ENCODE results near the gene ZNF432.

DNA sequence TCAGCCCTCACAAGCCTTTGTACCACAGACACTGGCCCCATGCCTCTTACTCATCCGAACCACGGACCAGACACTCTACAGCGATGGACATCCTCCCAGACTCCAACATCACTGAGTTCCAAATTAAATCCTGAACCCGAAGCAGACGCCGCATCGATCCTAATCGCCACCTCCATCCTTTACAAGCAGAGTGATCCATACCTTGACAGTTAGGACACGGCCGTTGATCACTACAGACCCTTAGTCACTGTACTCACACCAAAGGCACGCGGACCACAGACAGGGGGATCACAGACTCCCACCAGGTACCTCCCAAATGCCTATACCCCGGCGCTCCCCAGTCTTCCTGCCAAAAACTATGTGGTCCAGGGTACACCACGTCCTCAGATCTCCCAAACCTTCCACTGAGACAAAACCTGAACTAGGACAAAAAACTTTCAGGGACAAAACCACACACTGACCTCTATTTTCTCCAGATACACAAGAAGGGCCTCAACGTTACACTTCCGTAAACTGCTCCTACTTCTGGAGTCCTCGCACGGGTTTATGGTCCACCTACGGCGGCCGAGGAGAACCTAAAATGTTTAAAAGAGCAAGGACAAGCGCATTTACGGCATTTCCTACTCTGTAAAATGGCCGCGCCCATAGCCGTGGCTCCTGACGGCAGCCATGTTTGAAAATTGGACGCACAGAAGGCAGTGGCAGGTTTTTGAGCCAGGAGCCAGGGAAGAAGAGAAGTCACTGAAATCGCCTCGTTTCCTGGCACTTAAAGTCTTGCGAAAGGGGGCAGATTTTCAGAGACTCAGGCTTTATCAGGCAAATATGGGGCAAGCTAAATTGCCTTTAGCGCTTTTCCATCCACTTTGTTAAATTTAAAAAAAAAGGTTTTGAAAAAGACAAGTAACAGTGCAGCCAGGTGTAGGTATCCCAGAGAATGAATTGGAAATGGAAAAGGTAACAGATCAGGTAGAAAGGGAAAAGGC lies 62.0 kb downstream of the ZNF432 start, which contains the start of gene ZNF350:
- TF ChIP-seq, protein P1, sequence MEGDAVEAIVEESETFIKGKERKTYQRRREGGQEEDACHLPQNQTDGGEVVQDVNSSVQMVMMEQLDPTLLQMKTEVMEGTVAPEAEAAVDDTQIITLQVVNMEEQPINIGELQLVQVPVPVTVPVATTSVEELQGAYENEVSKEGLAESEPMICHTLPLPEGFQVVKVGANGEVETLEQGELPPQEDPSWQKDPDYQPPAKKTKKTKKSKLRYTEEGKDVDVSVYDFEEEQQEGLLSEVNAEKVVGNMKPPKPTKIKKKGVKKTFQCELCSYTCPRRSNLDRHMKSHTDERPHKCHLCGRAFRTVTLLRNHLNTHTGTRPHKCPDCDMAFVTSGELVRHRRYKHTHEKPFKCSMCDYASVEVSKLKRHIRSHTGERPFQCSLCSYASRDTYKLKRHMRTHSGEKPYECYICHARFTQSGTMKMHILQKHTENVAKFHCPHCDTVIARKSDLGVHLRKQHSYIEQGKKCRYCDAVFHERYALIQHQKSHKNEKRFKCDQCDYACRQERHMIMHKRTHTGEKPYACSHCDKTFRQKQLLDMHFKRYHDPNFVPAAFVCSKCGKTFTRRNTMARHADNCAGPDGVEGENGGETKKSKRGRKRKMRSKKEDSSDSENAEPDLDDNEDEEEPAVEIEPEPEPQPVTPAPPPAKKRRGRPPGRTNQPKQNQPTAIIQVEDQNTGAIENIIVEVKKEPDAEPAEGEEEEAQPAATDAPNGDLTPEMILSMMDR (IDR thresholded peaks at IDR 0.05): no peak
- TF ChIP-seq POLR2AphosphoS5 (IDR thresholded peaks at IDR 0.05): peak; percentile 75 to 83 (median 80)
- TF ChIP-seq POLR2A (IDR thresholded peaks at IDR 0.05): peak; percentile 54
- no peak for TF ChIP-seq EP300 (IDR thresholded peaks at IDR 0.05; ENCODE audit: low read depth)

All from transverse colon (tissue), 4 donors.